Measurements from ENCODE around the gene CCDC149.

GRCh38 chr4:24878636-24879016 lies 34.2 kb downstream of the CCDC149 start:
- TF ChIP-seq CTCF (IDR thresholded peaks at IDR 0.05; ENCODE audit: insufficient read depth, low read depth, low read length) (no peak), EZH2 (IDR thresholded peaks at IDR 0.05; ENCODE audit: insufficient read depth, low read length) (no peak)

Data from astrocyte (in vitro differentiated cells and primary cell).